ENCODE results near the gene GTF2F2. TPM values are rescaled to one million over a fixed set of nuclear protein-coding genes. Genes with fewer than 3 reads are reported as not detected.

Gene GTF2F2
- total and polyA plus RNA-seq, 2 donors (not counting 3 experiments of a cell fraction or from before 2014, with no cell fraction given) = 7.5 to 23.6 TPM

GRCh38 chr13:45231722-45232121 is 111.4 kb downstream of the GTF2F2 start:
- H3K27ac ChIP-seq (ENCODE audit: insufficient read depth, low read depth, low read length) = no peak overlapping the region
- TF ChIP-seq GATA2 (IDR thresholded peaks at IDR 0.05; ENCODE audit: insufficient read depth, insufficient read length, low read depth, low read length) (no peak), EZH2 (IDR thresholded peaks at IDR 0.05; ENCODE audit: borderline replicate concordance, low read depth, low read length, severe bottlenecking) (no peak), POLR2A (IDR thresholded peaks at IDR 0.05; ENCODE audit: low read depth, low read length) (no peak), POLR2AphosphoS5 (IDR thresholded peaks at IDR 0.05; ENCODE audit: insufficient read depth, low read depth, low read length) (no peak), MAX (IDR thresholded peaks at IDR 0.05; ENCODE audit: insufficient read depth, insufficient read length) (no peak), JUN (IDR thresholded peaks at IDR 0.05; ENCODE audit: borderline replicate concordance, insufficient read depth, insufficient read length, low read depth) (no peak), CTCF (IDR thresholded peaks at IDR 0.05; ENCODE audit: extremely low read depth in 1 of 2, insufficient read depth in 1 of 2, low read depth in 1 of 2, low read length in 2 of 2) (no peak), MYC (IDR thresholded peaks at IDR 0.05; ENCODE audit: low read depth, low read length) (no peak), FOS (IDR thresholded peaks at IDR 0.05; ENCODE audit: borderline replicate concordance, insufficient read depth, low read length) (no peak)
- no peaks in the 10 kb centered on the region for H3K9me1 ChIP-seq (replicated peaks; ENCODE audit: control insufficient read depth, extremely low read depth, insufficient read depth, low read length)
- CTCF ChIA-PET = interaction anchor here (0.6 to 2.9 kb wide), 3 partner anchors 9 to 71 kb away, joined by 4 to 14 read pairs (median 4); no protein-coding TSS in a partner anchor
- no peaks in the 10 kb centered on the region for H3K4me1 ChIP-seq (ENCODE audit: control insufficient read depth, extremely low read depth, insufficient read depth, low read length)
- H3K4me2 ChIP-seq (ENCODE audit: insufficient read depth, low read length) = no peak overlapping the region
- H2AFZ ChIP-seq (ENCODE audit: low read depth, low read length) = no peak overlapping the region
- dilution Hi-C loops (cut with MboI; ENCODE audit: extremely low pct_ligation_motif_present, low sequenced_read_pairs) = no loop called here
- no peaks in the 10 kb centered on the region for H3K36me3 ChIP-seq (ENCODE audit: control insufficient read depth in 2 of 2, extremely low read depth in 1 of 2, insufficient read depth in 2 of 2, low read length in 2 of 2)
- FAIRE-seq (no peak), DNase-seq (ENCODE audit: low read depth, low spot score) (peak; percentile 29)
- no peaks in the 10 kb centered on the region for H3K79me2 ChIP-seq (ENCODE audit: control insufficient read depth, insufficient read depth, low read length)
- H3K4me3 ChIP-seq (replicated peaks in 1 of 3; ENCODE audit: insufficient read depth in 1 of 3, low read depth in 1 of 3, low read length in 3 of 3) = no peak overlapping the region
- no peaks in the 10 kb centered on the region for H3K9me3 ChIP-seq (replicated peaks; ENCODE audit: control insufficient read depth, insufficient read depth, low read length)
- intact Hi-C loops (cut with micrococcal nuclease) = no loop called here
- POLR2A ChIA-PET = no interaction called here
- BruUV-seq (replicated peaks) = no TSS peak
- H3K9ac ChIP-seq (replicated peaks; ENCODE audit: extremely low read depth, insufficient read depth, low read length) = no peak overlapping the region
- H3K27me3 ChIP-seq (ENCODE audit: control insufficient read depth in 2 of 2, insufficient read depth in 2 of 2, low read length in 2 of 2) = no peaks in the 10 kb centered on the region
- no peaks in the 10 kb centered on the region for H4K20me1 ChIP-seq (replicated peaks; ENCODE audit: control insufficient read depth, extremely low read depth, insufficient read depth, low read length)
